SIG-M5 treated with dmso at 0.1 percent for 504 hours (cell line): ENCODE measurements around the gene TNFRSF18.
A peak's percentile ranks its signal among the peaks of the same experiment; 100 is the strongest.

ENCODE experiments used
- DNase-seq: peaks from one replicate; lab custom pipeline; 2025; ENCODE audit not compliant: unreplicated experiment; lab: John Stamatoyannopoulos, UW

Gene TNFRSF18

GRCh38 chr1:1213345-1214265, 7.2 kb upstream of the TNFRSF18 start, which contains the start of gene TNFRSF4:
TNFRSF4 (minus strand) TSS chr1:1214153; CDS start chr1:1214127, 26 bp downstream.
- no peak for DNase-seq

DNA sequence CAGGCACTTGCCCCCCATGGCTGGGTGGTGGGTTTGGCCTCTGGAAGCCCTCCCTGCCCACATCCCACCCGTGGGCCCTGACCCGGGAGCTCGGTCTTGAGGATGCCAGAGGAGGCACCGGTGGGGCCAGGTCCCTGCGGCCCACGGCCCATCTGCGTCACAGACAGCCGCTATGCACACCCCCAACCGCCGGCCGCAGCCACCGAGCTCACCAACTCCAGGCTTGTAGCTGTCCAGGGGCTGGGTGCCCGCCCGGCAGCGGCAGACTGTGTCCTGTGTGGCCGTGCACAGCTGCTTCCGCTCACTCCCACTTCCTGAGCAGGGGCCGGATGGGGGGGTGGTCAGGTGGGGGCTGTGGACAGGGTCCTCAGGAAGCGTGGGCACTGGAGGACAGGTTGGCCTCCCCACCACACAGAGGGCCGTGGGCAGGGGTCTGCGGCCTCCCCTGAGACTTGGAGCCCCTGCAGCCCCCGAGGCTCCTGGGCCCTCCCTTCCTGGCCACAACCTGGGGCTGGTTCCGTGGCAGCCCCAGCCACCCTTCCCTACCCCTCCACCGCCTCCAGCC, 6.5 kb upstream of the TNFRSF18 start:
- no peak for DNase-seq

GRCh38 chr1:1211541-1212441, 5.4 kb upstream of the TNFRSF18 start:
- DNase-seq = no peak

DNA sequence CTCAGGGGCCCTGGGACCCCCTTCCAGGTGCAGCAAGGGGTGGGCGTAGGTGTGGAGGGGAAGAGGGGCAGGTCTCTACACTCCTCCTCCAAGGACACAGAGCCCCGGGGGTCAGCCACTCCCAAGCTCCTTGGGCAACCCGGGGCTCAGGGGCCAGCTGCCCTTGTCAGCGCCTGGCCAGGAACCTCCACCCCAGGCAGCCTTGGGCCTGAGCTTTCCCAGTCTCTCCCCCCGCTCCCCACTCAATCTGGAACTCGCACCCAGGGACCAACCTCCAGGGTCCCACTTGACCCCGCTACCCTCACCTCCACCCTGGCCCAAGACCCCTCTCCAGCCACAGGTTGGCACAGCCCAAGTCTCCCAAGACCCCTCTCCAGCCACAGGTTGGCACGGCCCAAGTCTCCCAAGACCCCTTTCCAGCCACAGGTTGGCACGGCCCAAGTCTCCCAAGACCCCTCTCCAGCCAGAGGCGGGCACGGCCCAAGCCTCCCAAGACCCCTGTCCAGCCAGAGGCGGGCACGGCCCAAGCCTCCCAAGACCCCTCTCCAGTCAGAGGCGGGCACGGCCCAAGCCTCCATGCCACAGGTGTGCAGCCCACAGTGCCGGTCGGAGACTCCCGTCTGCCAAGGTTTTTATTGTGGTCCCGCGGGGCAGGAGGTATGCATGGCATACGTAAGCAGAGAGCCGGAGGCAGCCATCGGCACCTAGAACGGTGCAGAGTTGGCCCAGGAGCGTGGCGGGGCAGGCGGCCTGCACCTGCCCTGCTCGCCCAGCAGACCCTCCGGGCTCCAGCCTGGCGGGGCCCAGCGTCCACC, 4.5 kb upstream of the TNFRSF18 start:
- DNase-seq = no peak

- DNase-seq = peak; percentile 14
Measured at GRCh38 chr1:1208713-1209433, 2.5 kb upstream of the TNFRSF18 start.

- DNase-seq = no peak
Measured at GRCh38 chr1:1207571-1207892, 1.1 kb upstream of the TNFRSF18 start.

GRCh38 chr1:1206966-1207531, 657 bp upstream of the TNFRSF18 start:
- DNase-seq = no peak

- DNase-seq = no peak
Measured at GRCh38 chr1:1205769-1206375, 520 bp downstream of the TNFRSF18 start.

DNA sequence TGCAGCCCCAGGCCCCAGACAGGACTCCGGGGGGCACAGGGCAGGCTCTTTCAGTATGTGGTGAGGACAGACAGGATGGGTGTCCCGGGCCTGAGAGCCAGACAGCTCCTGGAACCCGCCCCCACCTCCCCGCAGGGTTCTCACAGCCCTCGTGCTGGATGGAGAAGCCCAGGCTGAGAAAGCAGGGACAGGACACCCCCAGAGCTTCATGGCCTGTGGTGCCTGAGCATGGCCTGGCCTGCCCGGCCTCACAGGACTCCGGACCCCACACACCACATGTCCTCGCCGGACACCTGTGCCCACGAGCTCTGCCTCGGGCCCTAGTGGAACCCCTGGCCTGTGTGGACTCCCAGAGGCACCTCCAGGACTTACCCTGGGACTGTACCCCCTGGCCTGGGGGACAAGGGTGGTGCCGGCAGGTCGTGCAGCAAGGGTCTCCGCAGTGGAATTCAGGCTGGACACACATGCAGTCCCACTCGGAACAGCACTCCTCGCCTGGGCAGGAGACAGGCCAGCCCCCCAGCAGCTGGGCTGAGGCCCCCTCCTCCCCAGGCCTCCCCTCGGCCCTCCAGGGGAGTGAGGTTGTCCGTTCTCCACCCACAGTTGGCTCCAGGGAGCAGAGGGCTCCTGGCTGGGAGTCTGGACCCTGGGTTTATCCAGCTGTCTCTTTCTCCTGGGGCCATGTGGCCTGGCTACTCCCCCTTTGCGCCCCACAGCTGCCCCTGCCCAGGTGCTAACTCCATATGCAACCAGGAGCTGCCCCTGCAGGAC, 1.2 kb downstream of the TNFRSF18 start:
- DNase-seq = no peak

- no peak for DNase-seq
Measured at GRCh38 chr1:1204425-1204920, 1.9 kb downstream of the TNFRSF18 start.

- DNase-seq = no peak
Measured at GRCh38 chr1:1203561-1204424, 2.6 kb downstream of the TNFRSF18 start.

DNA sequence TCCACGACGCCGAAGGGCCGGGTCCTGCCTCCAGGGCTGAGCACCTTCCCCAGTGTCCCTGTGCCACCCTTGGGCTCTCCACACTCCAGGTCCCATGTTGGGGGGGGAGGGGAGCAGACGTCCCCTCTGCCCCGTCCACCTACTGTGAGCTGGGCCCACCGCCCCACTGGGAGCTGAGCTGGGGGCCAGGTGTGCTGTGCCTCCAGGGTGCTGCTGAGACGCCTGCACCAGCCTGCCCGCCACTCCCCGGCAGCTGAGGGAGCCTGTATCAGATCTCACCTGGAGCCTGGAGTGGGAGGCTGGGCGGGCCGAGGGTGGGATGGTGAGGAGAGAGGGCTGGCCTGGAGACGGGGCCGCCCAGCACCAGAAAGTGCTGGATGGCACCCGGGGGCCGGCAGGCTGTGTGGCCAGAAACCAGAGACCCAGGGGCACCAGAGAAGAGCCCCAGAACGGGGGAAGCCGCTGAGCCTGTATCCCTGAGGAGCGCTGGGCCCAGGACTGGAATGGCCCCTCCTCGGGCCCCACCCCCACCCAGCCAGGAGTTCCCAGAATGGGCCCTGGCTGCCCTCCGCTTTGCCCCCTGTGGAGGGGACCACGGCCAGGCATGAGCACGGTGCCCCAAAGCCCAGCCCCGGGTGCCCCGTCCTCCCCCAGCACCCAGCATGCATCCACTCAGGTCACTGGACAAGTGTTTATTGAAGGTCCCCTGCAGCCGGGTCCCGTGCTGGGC, 3.4 kb downstream of the TNFRSF18 start:
- no peak for DNase-seq

GRCh38 chr1:1200876-1201810, 5.2 kb downstream of the TNFRSF18 start:
- DNase-seq = no peak

DNA sequence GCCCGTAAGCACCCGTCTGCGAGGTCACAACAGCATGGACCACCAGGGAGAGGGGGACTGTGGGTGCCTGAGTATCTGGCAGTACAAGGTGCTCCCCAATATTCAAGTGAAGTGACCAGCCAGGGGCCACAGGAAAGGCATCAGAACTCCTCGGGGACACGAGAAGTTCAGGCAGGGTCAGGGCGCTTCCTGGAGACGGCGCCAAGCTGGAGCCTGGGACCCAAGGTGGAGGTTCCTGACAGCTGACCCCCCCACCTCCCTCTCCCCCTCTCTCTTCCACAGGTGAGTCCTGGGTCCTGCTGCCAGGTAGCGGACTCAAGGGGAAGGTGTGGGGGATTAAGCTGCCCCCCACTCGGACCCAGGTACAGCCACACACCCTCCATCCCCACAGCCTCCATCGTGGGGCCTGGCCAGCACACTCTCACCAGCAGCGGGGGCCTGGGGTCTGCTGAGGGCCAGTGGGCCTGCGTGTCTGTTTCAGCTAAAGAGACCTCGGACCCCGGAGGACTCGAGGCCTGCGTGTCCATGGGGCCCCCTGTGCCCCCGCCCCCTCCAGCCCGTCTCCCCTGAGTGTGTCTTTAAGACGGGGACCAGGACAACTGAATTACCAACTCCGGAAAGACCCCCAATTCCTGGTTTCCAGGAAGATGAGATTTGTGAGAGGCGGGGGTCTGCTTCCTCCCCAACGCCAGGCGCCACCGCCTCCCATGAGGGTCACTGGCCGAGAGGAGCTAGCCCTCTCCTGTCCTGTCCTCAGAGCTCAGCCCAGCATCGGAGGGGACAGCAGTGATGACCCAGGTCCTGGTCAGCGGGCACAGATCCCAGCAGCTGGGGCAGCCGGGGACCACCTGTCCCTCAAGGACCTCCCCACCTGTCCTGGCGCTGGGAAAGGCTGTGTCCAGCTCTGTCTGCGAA, 6.2 kb downstream of the TNFRSF18 start:
- DNase-seq = no peak
